Central memory CD8-positive, alpha-beta T cell (primary cell): ENCODE data around the gene TNNC1.

Experiments used
- ATAC-seq: fragments of 150-1000 bp; cut with Tn5 transposase; replicated peaks from 2 replicates; pipeline ENCODE4 v1.10.0; 2022; ENCODE audit warnings: mild to moderate bottlenecking, moderate FRiP score, moderate number of reproducible peaks; ENCODE audit not compliant: poor library complexity, severe bottlenecking; ENCODE audit errors: extremely low read depth
- DNase-seq, 2 donors: peaks; one replicate each; pipeline ENCODE4 v3.0.0; 2021; ENCODE audit warnings: low spot score in 2 of 2
- H3K27ac Mint-ChIP-seq: one replicate; pipeline ENCODE4 v1.8.0; 2022; ENCODE audit warnings: low read depth, mild to moderate bottlenecking, moderate library complexity, mixed read lengths
- H3K27me3 Mint-ChIP-seq: one replicate; pipeline ENCODE4 v1.8.0; 2022; ENCODE audit warnings: mixed read lengths
- H3K36me3 Mint-ChIP-seq: one replicate; pipeline ENCODE4 v1.8.0; 2022; ENCODE audit warnings: mild to moderate bottlenecking, moderate library complexity, mixed read lengths; ENCODE audit not compliant: insufficient read depth
- H3K4me1 Mint-ChIP-seq: one replicate; pipeline ENCODE4 v1.8.0; 2022; ENCODE audit warnings: mixed read lengths
- H3K4me3 Mint-ChIP-seq: one replicate; pipeline ENCODE4 v1.8.0; 2022; ENCODE audit warnings: mild to moderate bottlenecking, moderate library complexity, mixed read lengths
- H3K9me3 Mint-ChIP-seq: one replicate; pipeline ENCODE4 v1.8.0; 2022; ENCODE audit warnings: mixed read lengths

TNNC1 gene

DNA sequence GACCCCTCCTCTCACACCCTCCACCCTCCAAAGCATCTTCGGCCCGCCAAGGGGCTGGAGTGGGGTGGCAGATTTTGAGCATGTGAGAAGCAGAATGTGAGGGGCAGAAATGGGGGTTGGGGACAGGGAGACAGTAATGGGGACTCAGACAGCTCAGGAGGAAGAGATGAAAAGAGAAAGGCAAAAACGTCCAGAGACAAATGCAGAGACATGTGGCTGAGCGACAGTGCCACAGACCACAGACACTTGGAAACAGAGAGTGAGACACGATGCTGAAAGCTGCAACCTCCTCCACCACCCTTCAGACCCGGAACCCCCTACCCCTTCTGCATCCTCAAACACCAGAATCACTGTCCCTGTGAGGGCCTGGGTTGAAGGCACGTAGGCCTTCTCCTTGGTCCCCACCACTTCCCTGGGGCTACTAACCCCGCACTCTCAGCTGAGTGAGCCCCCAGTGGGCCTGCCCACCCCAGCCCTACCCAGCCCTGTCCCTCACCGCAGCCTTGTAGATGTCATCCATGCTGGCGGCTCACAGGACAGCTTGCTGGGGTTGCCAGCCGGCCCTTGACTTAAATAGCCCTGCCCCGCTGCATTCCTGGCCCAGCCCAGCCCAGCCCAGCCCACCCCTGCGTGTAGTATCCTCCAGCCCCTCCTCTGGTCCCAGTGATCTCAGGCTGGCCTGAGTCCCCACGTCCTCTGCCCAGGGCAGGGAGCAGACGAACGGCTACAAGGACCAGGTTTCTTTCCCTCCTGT is at the start of gene TNNC1:
TNNC1 (minus strand) TSS at position 546 of the 754 bp plus-strand sequence; CDS start at position 520, 26 bp downstream.
- ATAC-seq (no peak), DNase-seq (no peak)
- no peaks in the 10 kb centered on the region for H3K9me3 Mint-ChIP-seq
- H3K36me3 Mint-ChIP-seq = peaks cover 18% of the 10 kb centered on the region
- peak within 1 kb of the TSS; percentile 90 for H3K4me3 Mint-ChIP-seq
- peak within 1 kb of the TSS; percentile 96 for H3K27ac Mint-ChIP-seq
- H3K4me1 Mint-ChIP-seq = peaks cover 39% of the 10 kb centered on the region
- no peaks in the 10 kb centered on the region for H3K27me3 Mint-ChIP-seq

DNA sequence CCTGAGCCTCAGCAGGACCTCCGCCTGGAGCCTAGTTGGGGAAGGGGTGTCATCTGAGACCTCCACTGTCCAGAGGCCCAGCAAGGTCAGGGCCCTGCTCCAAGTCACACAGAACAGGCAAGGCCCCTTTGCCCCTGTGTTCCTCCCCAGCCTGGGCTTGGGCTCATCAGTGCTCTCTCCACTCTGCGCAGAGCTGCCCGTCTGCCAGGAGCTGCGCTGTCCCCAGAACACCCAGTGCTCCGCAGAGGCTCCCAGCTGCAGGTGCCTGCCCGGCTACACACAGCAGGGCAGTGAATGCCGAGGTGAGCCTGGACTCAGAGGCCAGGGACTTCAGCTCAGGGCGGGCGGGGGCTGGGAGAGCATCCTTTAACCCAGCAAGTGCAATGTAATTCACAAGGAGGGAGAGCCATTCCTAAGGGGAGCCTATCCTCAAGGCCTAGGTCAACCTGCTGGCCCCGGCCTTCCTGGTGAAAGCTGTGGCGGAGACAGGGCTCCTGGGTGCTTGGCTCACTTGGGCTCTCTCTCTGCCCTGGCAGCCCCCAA is 49.0 kb upstream of the TNNC1 start:
- Mint-ChIP-seq H3K27ac (no peak overlapping the region), H3K27me3 (no peaks in the 10 kb centered on the region), H3K9me3 (no peaks in the 10 kb centered on the region), H3K4me3 (no peak overlapping the region), H3K36me3 (no peaks in the 10 kb centered on the region), H3K4me1 (no peaks in the 10 kb centered on the region)
- ATAC-seq (no peak), DNase-seq (no peak)

DNA sequence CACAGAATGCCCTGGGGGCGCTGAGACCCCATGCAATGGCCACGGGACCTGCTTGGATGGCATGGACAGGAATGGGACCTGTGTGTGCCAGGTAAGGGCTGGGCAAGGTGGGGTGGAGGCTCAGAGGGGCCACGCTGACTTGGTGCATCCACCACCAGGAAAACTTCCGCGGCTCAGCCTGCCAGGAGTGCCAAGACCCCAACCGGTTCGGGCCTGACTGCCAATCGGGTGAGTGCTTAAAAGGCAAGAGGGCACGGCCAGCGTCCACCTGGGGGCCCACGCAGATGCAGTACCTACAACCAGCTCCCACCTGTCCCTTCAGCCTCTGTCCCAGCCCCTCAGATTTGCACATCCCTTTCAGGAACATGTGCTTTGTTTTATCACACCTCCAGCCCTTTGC is 48.2 kb upstream of the TNNC1 start:
- H3K27me3 Mint-ChIP-seq = no peaks in the 10 kb centered on the region
- no peak overlapping the region for H3K4me3 Mint-ChIP-seq
- H3K9me3 Mint-ChIP-seq = no peaks in the 10 kb centered on the region
- no peak for DNase-seq
- H3K27ac Mint-ChIP-seq = no peak overlapping the region
- H3K4me1 Mint-ChIP-seq = no peaks in the 10 kb centered on the region
- no peak for ATAC-seq
- H3K36me3 Mint-ChIP-seq = no peaks in the 10 kb centered on the region

DNA sequence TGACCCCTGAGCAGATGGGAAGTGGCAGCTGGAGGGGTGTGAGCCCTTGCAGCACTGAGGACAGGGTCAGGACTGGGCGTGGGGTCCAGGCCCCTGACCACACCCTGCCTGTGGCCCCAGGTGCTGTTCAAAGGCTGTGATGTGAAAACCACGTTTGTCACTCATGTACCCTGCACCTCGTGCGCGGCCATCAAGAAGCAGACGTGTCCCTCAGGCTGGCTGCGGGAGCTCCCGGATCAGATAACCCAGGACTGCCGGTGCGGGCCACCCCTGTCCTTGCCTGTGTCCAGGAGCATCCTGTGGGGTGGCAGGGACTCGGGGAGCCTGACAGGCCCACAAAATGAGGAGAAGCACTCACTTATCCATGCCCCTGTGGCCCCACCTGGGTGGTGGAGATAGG is 47.2 kb upstream of the TNNC1 start:
- ATAC-seq = no peak
- Mint-ChIP-seq H3K9me3 (no peaks in the 10 kb centered on the region), H3K27me3 (no peaks in the 10 kb centered on the region), H3K4me1 (no peaks in the 10 kb centered on the region), H3K4me3 (no peak overlapping the region), H3K36me3 (no peaks in the 10 kb centered on the region), H3K27ac (no peak overlapping the region)
- DNase-seq = no peak

DNA sequence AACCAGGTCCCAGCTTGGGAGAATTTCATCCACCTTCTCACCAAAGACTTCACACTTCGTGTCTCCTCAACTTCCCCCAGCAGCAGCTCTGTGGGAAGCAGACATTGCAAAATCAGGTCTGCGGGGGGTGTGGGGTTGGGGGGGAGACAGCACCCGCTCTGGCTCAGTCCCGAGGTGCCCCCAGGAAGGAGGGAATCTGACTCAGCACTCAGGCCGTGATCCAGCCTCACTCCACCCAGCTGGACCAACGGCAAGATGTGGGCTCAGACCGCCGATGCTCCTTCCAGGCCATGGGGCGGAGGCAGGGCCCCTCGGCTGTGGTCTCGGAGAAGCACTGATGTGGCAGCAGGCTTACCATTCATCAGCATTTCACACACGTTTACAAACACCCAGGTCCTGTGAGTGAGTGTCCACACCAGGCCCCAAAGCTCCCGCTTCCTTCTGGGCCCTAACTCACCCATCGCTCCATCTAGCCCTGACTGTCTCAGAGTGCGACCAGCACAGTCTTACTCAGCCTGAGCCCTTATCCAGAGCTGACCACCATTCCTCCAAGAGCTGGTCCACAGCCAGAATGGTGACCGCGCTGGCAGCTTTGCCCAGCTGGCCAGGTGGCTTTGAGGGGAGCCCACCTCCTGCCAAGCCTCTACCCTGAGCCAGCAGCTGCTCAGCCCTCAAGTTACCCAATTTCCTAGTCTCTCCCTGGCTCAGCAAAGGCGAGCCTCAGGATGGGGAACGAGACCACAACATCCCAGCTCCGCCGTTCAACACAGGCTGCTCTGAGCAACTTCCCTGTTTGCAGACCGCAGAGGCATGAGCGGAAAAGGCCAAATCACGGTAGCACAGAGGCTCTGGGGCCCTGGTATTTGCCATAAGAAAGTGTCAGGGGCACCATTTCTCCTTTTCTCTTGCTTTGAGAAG is 44.6 kb upstream of the TNNC1 start:
- ATAC-seq (peak; percentile 52), DNase-seq (no peak)
- peaks cover 2% of the 10 kb centered on the region for H3K36me3 Mint-ChIP-seq
- no peaks in the 10 kb centered on the region for H3K27me3 Mint-ChIP-seq
- no peak overlapping the region for H3K27ac Mint-ChIP-seq
- H3K4me1 Mint-ChIP-seq = peaks cover 6% of the 10 kb centered on the region
- H3K4me3 Mint-ChIP-seq = no peak overlapping the region
- no peaks in the 10 kb centered on the region for H3K9me3 Mint-ChIP-seq

DNA sequence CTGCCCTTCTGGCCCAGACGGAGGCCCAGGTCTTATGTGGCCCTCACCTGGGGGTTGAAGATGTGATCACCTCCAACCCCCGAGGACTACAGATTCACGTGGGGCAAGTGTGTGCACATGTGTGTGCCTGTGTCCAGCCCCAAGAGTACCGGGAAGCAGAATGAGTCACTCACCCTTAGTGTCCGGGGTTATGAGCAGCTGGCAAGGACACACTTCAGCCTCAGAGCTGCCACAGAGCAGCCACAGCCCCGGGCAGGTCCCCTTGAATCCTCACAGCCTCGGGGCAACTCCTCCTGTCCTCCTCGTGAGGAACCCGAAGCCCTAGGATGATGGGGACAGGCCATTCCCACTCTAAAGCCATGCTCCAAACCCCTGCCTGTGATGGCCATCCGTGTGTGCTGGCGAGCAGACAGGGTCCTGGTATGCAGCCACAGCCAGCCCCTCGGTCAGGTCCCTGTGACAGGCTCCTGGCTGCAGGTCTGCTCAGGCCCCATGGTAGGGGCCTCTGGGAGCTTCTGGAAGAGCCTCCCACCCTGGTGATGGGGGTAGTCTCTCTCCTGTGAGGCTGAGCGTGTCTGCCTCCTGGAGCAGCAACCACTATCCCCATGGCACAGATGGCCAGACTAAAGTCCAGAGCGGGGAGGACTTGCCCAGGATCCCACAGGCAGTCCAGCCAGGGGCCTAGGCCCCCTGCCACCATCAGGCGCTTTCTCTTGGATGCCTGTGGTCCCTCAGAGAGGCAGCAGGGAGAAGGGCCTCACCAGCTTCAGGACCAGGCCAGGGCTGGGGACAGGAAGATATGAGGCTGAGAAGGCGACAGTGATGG is 42.1 kb upstream of the TNNC1 start:
- H3K27me3 Mint-ChIP-seq = no peaks in the 10 kb centered on the region
- H3K36me3 Mint-ChIP-seq = peaks cover 10% of the 10 kb centered on the region
- H3K4me1 Mint-ChIP-seq = peaks cover 10% of the 10 kb centered on the region
- ATAC-seq (no peak), DNase-seq (no peak)
- no peak overlapping the region for H3K4me3 Mint-ChIP-seq
- no peaks in the 10 kb centered on the region for H3K9me3 Mint-ChIP-seq
- peak overlapping the region; percentile 29 for H3K27ac Mint-ChIP-seq

DNA sequence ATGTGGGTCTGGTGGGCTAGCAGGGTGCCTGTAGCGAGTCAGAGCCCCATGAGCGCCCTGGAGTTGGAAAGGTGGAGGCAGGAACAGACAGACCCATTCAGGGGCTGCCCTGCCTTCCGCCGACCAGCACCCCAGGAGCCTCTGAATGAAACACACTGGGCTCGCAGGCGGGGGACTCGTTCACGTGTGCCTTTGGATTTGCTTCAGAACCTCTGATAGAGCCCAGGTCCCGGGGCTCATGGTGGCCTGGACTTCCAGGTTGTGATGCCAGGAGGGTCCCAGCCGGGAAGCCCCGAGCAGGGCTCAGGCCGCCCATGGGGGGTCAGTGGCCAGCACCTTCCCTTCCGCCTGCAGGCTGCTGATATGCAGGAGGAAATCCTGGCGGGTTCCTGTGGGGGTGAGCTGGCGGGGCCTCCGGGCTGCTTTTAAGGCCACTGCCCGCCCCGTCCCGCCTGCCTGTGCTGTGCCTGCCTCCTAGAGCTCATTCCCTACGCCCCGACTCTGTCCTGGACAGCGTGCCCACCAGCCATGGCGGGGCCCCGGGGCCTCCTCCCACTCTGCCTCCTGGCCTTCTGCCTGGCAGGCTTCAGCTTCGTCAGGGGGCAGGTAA is 41.1 kb upstream of the TNNC1 start, which contains the start of gene STAB1:
STAB1 (plus strand) TSS at position 453 of the 610 bp plus-strand sequence; CDS start at position 529, 76 bp downstream.
- Mint-ChIP-seq H3K27ac (peak within 1 kb of the TSS; percentile 56), H3K9me3 (no peaks in the 10 kb centered on the region), H3K4me3 (no peak within 1 kb of the TSS), H3K27me3 (no peaks in the 10 kb centered on the region), H3K36me3 (peaks cover 10% of the 10 kb centered on the region), H3K4me1 (peaks cover 10% of the 10 kb centered on the region)
- ATAC-seq = no peak
- no peak for DNase-seq

DNA sequence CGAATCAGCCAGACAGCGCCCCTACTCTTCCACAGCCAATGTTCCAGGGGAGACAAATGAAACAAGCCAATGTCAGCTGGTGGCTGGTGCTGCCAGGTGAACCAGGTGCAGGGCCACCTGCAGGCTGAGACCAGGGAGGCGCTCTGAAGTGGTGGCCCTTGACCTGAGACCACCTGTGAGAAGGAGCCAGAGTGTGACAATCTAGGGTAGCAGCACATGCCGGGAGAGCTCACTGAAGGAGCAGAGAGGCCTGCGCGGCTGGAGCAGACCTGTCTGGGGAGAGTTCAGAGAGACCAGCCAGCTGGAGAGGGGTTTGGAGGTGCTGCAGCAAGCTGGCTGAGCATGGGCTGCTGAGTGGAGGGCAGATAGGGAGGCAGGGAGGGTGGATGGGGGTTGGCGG is 40.6 kb upstream of the TNNC1 start:
- DNase-seq (no peak), ATAC-seq (no peak)
- Mint-ChIP-seq H3K27me3 (no peaks in the 10 kb centered on the region), H3K27ac (peak overlapping the region; percentile 56), H3K4me3 (no peak overlapping the region), H3K4me1 (peaks cover 10% of the 10 kb centered on the region), H3K36me3 (peaks cover 12% of the 10 kb centered on the region), H3K9me3 (no peaks in the 10 kb centered on the region)

DNA sequence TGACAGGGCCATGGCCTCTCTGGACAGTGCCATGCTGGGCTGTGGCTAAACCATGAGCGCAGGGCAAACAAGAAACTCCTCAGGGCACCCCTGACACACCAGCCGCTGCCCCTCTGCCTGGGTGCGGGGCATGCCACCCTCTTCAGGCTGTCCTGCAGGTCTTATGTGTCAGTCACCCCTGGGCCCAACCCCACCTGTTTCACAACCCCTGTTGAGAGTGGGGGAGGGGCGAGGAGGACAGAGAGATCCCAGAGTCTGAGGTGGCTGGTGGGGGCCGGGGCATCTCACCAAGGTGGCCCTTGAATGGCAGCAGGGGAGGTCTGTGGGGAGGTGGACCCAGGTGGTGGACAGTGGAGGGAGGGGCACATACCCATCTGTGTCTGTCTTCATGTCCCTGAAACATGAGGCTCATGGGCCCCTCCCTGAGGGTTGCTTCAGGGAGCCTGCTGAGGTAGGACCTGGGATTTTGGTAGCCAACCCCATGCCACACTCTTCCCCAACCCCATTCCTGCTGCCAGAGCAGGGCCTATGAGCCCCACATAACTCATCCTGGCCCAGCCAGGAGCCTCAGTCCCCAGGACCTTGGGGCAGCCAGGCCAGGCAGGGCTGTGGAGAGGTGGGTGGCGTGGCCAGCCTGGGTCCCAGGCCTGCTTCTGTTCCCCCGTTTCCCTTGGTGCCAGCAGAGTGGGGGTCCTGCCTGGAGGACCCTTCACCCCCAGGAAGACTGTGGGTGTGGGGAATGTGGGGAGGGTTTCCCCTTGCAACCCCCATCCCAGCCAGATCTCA is 39.6 kb upstream of the TNNC1 start:
- no peak overlapping the region for H3K27ac Mint-ChIP-seq

DNA sequence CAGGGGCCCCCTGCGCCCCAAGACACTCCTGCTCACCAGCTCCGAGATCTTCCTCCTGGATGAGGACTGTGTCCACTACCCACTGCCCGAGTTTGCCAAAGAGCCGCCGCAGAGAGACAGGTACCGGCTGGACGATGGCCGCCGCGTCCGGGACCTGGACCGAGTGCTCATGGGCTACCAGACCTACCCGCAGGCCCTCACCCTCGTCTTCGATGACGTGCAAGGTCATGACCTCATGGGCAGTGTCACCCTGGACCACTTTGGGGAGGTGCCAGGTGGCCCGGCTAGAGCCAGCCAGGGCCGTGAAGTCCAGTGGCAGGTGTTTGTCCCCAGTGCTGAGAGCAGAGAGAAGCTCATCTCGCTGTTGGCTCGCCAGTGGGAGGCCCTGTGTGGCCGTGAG is 38.2 kb upstream of the TNNC1 start:
- Mint-ChIP-seq H3K27ac (no peak overlapping the region), H3K36me3 (peaks cover 19% of the 10 kb centered on the region), H3K4me1 (peaks cover 10% of the 10 kb centered on the region), H3K27me3 (no peaks in the 10 kb centered on the region), H3K9me3 (no peaks in the 10 kb centered on the region), H3K4me3 (no peak overlapping the region)
- ATAC-seq = no peak
- DNase-seq = no peak

More for the DNA sequence above, 39.6 kb upstream of the TNNC1 start:
- DNase-seq (no peak), ATAC-seq (no peak)
- Mint-ChIP-seq H3K4me1 (peaks cover 10% of the 10 kb centered on the region), H3K4me3 (no peak overlapping the region), H3K27me3 (no peaks in the 10 kb centered on the region), H3K9me3 (no peaks in the 10 kb centered on the region), H3K36me3 (peaks cover 16% of the 10 kb centered on the region)

DNA sequence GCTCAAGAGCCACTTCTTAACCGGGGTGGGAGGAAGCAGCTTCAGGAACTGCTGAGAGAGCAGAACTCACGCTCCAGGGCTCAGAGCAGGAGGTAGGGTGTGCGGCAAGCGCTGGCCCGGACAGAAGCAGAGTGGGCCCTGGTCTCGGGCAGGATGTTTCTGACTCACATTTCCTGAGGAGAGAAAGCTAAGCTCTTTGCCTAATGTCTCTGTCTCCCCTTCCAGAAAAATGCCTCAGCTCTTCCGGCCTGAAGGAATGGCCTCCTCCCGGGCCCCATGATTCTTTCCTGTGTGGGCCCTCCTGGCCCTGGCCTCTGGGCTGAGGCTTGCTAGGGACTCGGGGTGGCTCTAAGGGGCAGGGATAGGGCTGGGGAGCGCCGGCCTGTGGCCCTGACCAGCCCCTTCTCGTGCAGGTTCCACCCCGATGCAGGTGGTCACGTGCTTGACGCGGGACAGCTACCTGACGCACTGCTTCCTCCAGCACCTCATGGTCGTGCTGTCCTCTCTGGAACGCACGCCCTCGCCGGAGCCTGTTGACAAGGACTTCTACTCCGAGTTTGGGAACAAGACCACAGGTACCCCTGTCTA is 37.2 kb upstream of the TNNC1 start:
- H3K4me1 Mint-ChIP-seq = peaks cover 10% of the 10 kb centered on the region
- H3K9me3 Mint-ChIP-seq = no peaks in the 10 kb centered on the region
- DNase-seq (no peak), ATAC-seq (no peak)
- H3K27ac Mint-ChIP-seq = no peak overlapping the region
- no peak overlapping the region for H3K4me3 Mint-ChIP-seq
- peaks cover 22% of the 10 kb centered on the region for H3K36me3 Mint-ChIP-seq
- H3K27me3 Mint-ChIP-seq = no peaks in the 10 kb centered on the region
